Sigmoid colon (tissue), 4 donors: ENCODE measurements around the gene INPP5D.

Experiments
- EP300 ChIP-seq, 4 donors: sonication (generic); formaldehyde crosslinking; IDR thresholded peaks; one replicate each; pipeline ENCODE4 v1.6.1; 2017; ENCODE audit warnings: antibody characterized with exemption in 4 of 4
- POLR2A ChIP-seq, 2 donors: fragments of 450-650 bp; IDR thresholded peaks; one replicate each; pipeline ENCODE4 v1.6.1; 2016; ENCODE audit warnings: antibody characterized with exemption in 2 of 2, mild to moderate bottlenecking in 2 of 2, moderate library complexity in 2 of 2
- TF ChIP-seq, protein P1 (sequence below), 4 experiments: fragments of 450-650 bp in 3 of 4; fragments of 200-600 bp in 1 of 4; IDR thresholded peaks; one replicate each; pipeline ENCODE4 v1.5.1; 2016 to 2019; ENCODE audit warnings: antibody characterized with exemption in 4 of 4, mild to moderate bottlenecking in 3 of 4, moderate library complexity in 2 of 4

DNA sequence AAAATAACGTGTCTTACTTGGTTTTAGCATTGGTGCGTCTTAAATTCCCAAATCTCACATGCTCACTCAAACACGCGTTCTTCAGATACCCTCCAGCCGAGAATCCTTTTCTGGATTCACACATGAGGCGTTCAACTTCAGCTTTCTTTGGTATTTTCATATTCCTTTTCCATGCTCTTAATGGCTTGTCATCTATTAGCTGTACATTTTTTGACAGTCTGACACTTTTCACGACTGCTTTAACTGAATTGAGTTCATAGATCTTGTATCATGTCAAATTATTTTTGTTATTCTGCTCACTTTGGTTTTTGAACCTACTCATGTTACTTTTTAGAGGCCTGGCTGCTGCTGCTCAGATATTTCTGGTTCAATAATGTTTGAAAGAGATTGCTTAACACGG lies 59.0 kb downstream of the INPP5D start:
- TF ChIP-seq, protein P1, sequence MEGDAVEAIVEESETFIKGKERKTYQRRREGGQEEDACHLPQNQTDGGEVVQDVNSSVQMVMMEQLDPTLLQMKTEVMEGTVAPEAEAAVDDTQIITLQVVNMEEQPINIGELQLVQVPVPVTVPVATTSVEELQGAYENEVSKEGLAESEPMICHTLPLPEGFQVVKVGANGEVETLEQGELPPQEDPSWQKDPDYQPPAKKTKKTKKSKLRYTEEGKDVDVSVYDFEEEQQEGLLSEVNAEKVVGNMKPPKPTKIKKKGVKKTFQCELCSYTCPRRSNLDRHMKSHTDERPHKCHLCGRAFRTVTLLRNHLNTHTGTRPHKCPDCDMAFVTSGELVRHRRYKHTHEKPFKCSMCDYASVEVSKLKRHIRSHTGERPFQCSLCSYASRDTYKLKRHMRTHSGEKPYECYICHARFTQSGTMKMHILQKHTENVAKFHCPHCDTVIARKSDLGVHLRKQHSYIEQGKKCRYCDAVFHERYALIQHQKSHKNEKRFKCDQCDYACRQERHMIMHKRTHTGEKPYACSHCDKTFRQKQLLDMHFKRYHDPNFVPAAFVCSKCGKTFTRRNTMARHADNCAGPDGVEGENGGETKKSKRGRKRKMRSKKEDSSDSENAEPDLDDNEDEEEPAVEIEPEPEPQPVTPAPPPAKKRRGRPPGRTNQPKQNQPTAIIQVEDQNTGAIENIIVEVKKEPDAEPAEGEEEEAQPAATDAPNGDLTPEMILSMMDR (IDR thresholded peaks at IDR 0.05), result no peak
- TF ChIP-seq EP300 (IDR thresholded peaks at IDR 0.05) (no peak), POLR2A (IDR thresholded peaks at IDR 0.05) (no peak)
